Ammon's horn (tissue), 1 donor: ENCODE results near the gene PRR15L.
A peak's percentile ranks its signal among the peaks of the same experiment; 100 is the strongest.
"Not testable (repeated sequence)": the region's sequence is repeated elsewhere in the genome, so short reads cannot be mapped to it uniquely, and the experiment has no call there.

Experiments
- DNase-seq: peaks from one replicate; pipeline ENCODE4 v3.0.0-alpha.2; 2016; ENCODE audit warnings: low spot score

Gene PRR15L

DNA sequence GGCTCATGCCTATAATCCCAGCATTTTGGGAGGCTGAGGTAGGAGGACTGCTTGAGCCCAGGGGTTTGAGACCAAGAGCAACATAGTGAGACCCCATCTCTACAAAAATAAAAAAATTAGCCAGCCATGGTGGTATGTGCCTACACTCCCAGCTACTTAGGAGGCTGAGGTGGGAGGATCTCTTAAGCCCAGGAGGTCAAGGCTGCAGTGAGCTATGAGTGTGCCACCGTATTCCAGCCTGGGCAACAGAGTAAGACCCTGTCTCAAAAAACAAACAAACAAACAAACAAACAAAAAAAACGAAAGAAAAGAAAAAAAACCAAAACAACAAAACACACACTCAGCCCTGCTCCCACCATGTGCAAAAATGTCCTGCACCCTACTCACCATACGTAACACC, 22.2 kb downstream of the PRR15L start:
- DNase-seq, result not testable (repeated sequence)

DNA sequence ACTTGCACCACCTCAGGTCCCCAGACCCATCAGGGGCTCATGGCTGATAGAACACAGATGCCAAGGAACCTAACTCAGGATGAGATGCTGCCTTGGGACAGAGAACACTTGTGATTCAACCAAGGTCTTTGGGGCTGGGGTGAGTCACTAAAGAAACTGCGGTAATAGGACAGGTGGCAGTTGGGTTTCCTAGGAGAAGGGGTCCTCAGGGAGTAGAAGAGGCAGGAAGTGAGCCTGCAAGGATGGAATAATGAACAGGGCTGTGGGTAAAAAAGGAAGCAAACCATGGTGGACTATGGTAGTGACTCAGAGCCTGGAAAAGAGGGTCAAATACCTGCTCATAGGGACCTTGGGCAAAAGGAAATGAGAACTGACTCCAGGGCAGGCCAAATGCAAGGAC, 22.8 kb downstream of the PRR15L start:
- DNase-seq, result no peak

DNA sequence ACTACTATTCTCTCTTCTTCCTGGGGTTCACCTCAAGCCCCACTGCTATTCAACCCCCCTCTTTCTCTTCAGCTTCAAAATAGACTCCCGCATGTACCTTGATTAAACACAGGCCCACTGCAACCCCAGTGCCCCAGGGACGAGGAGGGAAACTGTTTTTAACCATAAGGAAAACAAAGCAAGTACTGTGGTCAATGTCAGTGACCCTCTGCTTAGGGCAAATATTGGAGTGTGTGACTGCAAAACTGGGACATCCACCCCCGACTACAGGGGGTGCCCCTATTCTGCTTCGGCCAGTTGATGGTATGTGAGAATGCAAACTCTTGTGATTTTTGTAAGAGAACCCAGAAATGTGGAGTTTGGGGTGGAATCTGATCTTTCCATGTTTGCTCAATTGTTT, 25.8 kb downstream of the PRR15L start:
- no peak for DNase-seq

DNA sequence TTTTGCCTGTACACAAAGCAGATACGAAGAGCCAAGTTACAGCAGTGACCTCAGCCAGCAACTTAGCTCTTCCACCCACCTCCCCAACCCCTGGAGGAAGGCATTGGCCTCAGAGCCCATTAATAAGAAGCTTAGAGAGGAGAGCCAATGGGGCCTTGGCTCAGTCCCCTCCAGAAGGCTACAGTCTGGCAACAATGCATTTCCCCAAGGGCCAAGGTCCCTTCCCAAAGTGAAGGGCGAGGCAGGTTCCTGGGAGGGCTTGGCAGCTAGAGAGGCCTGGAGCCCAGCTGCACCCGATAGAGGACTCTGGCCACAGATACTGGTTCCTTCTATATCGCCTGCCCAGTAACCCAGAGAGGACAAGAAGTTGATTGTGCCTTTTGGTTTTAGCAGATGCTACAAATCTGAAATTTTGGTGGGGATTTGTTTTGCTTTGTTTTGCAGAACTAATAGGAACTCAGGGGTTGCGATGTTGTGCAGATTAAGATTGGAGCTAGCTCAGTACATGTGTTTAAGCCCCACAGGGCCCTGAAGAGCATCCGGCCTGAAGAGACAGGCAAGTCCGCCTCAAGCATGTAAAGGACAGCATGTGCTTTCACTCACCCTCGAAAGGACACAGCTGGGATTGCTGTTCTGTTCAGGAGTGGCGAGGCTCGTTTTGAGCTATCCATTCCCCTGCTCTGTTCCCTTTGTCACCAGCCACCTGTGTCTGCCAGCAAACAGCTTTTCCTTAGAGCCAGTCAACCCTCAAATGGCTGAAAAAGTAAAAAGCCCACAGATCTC, 28.3 kb downstream of the PRR15L start:
- DNase-seq, result no peak

DNA sequence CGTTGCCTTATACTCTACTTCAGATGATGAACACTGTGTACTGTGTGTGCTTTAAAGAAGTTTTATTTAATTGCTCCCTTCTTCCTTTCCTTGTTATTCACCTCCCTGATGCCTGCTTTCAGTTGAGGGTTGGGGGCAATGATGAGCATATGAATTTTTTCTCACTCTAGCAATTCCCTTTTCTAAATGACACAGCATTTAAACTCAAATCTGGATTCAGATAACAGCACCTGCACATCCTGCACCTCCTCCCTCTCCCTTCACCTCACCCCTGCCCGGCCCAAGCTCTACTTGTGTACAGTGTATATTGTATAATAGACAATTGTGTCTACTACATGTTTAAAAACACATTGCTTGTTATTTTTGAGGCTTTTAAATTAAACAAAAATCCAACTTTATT, 29.3 kb downstream of the PRR15L start:
- DNase-seq, result no peak

DNA sequence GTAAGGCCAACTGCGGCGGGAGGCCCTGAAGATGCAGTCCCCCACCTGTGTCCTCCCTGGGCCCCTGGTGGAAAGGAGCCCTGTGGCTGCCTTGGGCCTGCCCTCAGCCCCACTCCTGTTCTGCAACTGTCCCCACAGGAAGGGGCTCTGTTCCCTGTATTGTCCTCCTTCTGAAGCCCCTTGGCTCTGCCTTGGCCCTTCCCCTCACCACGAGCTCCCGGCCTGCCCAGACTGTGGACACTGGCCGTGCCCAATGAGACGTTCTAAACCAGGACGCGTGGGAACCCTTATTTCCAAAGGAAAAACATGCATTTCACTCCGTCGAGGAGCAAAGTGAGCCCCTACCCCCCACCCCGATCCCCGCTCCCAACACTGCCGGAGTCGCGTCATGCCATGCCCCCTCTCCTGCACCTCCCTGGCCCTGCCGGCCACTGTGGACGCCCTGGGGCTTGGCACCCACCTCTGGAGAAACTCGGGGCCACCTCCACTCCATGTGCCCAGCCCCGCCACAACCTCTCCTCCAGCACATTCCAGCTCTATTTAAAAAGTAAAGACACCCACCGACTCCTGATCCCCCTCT, 29.8 kb downstream of the PRR15L start:
- no peak for DNase-seq

DNA sequence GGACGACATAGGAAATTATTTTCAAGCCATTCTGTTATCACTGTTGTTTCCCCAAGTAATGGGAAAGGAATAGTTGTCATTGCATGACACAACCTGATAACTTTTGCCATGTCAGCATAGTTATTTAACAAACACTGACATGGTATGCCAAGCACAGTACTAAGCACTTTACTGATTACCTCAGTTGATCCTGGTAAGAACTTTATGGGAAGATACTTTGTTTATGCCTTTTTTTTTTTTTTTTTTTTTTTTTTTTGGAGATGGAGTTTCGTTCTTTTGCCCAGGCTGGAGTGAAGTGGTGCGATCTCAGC, 32.0 kb downstream of the PRR15L start:
- DNase-seq, result no peak

DNA sequence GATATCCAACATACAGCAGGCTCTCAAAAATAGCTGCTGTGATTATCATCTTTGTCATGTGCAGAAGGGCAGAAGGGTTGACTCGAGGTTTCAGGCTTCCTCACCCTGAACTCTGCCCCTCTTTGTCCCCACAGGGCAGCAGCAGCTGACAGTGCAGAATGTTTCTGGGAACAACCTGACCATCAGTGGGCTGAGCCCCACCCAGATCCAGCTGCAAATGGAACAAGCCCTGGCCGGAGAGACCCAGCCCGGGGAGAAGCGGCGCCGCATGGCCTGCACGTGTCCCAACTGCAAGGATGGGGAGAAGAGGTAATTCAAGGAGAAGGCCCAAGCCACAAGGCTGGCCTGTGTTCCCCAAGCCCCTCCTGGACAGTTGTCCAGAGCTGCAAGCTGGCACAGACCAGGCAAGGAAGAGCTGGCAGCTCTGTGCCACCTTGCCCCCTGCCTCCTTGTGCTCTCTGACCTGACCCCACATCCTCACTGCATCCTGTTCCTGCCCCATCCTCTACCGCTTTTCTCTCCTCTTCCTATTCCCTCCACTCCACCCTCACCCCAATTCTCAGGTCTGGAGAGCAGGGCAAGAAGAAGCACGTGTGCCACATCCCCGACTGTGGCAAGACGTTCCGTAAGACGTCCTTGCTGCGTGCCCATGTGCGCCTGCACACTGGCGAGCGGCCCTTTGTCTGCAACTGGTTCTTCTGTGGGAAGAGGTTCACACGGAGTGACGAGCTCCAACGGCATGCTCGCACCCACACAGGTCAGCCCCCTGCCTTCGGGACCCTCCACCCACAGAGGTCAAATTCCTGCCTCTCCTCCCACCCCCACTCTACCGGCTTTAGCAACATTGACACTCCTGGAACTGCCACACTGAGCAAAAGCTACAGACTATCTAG, 32.7 kb downstream of the PRR15L start:
- DNase-seq, result no peak

DNA sequence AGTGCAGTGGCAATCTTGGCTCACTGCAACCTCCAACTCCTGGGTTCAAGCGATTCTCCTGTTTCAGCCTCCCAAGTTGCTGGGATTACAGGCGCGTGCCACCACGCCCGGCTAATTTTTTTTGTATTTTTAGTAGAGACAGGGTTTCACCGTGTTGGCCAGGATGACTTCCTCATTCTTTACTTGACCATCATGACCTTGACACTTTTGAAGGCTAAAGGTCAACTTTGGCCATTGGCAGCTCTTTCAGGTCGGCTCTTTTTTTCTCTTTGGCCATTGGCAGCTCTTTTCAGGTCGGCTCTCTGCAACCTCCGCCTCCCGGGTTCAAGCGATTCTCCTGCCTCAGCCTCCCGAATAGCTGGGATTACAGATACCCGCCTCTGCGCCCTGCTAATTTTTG, 37.8 kb downstream of the PRR15L start:
- not testable (repeated sequence) for DNase-seq

DNA sequence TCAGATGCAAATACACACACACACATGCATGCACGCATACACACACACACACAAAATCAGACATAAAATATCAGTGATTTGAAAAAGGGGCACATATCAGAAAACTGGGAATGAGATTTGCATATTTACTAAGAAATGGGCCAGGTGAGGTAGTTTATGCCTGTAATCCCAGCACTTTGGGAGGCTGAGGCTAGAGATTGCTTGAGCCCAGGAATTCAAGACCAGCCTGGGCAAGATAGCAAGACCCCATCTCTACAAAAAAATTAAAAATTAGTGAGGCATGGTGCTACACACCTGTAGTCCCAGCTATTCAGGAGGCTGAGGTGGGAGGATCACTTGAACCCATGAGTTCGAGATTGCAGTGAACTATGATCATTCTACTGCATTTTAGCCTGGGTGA, 38.7 kb downstream of the PRR15L start:
- DNase-seq, result no peak

DNA sequence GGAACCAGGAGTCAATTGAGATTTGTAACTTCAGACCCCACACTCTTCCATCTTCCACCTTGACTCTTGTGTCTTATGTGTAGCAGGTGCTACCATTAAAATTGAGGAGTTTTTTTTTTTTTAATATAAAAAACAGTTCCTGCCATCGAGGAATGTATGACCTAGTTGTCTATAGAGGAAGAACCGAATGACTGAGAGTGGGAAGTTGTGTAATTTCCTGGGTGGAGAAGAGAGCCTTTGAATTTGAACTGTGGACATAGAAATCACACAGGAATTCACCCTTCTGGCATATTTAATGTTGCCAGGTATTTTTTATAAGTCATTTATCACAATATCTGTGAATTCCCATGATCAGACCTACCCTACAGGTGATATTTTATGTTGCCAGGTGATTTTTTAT, 39.7 kb downstream of the PRR15L start:
- no peak for DNase-seq

DNA sequence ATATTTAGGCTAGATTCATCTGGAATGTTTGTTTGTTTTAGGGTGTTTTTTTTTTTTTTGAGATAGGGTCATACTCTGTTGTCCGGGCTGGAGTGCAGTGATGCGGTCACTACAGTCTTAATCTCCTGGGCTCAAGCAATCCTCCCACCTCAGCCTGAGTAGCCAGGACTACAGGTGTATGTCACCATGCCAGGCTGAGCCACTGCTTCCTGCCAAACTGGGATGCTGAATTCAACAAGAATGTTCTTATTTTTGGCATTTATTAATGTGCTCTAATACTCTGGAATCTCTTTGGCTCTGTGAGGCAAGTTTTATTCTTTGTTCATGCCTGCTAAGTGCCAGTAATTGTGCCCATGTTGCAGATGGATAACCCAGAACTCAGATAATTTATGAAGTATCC, 40.1 kb downstream of the PRR15L start:
- no peak for DNase-seq

DNA sequence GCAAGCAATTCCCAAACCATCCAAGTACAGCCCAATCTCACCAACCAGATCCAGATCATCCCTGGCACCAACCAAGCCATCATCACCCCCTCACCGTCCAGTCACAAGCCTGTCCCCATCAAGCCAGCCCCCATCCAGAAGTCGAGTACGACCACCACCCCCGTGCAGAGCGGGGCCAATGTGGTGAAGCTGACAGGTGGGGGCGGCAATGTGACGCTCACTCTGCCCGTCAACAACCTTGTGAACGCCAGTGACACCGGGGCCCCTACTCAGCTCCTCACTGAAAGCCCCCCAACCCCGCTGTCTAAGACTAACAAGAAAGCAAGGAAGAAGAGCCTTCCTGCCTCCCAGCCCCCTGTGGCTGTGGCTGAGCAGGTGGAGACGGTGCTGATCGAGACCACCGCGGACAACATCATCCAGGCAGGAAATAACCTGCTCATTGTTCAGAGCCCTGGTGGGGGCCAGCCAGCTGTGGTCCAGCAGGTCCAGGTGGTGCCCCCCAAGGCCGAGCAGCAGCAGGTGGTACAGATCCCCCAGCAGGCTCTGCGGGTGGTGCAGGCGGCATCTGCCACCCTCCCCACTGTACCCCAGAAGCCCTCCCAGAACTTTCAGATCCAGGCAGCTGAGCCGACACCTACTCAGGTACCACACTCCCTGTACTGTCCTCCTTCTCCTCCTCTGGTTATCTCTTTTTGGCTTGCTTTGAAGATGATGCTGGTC, 41.0 kb downstream of the PRR15L start:
- DNase-seq, result no peak

DNA sequence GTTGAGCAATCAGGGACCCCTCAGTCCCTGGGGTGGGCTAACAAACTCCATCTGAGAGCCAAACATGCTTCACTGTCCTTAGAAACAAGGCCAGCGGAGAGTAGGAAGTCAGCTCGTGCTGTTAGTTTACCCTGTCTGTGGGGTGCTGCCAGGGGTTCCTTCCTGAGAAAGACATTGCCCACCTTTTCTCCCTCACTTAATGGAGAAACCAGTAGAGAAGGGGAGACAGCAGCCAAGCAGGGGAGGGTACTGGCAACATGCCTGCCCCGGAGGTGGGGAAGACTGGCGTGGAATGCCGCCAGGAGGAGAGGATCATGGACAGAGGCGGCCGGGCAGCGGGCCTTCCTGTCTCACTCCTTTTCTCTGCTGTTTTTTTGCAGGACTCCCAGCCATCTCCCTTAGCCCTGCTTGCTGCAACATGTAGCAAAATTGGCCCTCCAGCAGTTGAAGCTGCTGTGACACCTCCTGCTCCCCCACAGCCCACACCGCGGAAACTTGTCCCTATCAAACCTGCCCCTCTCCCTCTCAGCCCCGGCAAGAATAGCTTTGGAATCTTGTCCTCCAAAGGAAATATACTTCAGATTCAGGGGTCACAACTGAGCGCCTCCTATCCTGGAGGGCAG, 41.8 kb downstream of the PRR15L start:
- no peak for DNase-seq

DNA sequence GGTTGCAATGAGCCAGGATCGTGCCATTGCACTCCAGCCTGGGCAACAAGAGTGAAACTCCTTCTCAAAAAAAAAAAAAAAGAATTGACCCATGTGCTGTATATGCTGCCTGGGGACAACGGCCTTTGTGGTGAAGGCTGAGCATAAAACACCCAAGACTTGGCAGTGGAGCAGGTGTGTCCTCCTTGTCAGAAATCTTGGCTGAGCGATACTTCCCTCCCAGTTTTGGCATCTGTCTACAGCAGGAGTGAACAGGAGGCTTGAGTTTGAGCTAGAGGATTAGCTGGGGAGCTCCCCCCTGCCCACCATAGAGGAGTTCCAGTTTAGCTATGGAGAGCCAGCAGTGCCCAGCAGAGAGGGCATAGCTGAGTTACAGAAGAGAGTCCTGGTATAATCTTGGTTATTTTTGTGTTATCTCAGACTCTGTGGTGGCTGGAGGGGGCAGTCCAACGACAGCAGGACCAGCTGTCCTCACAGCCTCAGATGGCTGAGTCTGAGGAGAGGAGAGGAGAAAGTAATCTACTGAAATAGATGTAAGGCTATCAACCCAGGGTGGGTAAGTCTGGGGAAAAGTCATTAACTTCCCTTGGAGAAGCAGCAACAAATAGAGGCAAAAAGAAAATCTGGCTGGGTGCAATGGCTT, 43.3 kb downstream of the PRR15L start:
- no peak for DNase-seq

DNA sequence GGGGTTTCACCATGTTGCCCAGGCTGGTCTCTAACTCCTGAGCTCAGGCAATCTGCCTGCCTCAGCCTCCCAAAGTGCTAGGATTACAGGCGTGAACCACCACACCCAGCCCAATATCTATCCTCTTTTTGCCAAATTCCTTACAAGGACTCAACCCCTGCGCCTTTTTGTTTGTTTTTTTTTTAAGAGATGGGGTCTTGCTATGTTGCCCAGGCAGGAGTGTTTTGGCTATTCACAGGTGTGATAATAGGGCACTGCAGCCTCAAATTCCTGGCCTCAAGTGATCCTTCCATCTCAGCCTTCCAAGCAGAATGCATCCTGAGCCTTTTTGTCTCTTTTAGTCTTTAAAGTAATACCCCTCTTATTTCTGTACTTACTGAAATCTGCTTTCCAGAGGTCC, 44.6 kb downstream of the PRR15L start:
- DNase-seq, result no peak

DNA sequence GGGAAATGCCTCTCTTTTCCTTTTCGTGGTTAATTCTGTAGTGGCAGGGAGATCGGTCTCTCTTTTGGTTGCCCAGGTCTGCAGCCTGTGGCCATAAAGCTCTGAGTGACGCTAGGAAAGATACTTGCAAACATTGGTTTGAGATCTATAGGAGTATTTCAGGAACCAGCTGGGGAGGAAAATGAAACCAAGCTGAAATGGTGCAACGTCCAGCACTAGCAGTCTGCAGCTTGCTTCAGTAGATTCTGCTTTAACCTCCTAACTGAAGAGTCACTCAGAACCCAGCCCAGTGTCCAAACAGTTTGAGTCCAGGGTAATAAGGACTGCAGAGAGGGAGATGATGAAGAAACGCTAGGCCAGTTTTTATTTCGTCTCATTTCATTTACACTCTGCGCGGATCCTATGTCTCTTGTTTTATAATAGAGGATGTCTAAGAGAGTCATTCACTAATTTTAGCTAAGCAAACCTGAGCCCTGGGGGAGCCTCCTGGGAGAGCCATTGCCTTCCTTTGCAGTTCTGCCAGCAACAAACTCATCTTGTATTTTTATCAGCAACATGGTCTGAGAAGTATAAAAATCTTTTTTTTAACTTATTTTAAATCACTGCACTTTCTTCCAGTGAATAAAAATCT, 49.6 kb downstream of the PRR15L start:
- no peak for DNase-seq

DNA sequence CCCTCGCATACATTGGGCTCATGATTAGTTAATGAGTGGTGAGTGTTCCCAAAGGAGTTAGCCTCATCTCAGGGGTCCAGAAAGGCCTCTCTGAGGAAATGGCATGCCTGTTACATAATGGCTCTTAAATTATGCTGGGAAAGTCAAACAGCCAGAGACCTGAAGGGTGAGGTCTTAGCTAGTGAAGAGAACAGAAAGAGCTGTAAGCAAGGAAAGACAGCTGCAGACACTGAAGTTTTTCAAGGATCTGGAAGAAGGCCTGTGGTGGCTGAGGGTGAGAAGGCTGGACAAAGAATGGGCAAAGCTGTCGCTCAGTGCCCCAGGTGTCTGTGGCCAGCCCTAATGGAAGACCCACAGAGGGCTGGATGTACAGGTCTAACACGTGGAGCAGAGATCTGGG, 51.2 kb downstream of the PRR15L start:
- no peak for DNase-seq

DNA sequence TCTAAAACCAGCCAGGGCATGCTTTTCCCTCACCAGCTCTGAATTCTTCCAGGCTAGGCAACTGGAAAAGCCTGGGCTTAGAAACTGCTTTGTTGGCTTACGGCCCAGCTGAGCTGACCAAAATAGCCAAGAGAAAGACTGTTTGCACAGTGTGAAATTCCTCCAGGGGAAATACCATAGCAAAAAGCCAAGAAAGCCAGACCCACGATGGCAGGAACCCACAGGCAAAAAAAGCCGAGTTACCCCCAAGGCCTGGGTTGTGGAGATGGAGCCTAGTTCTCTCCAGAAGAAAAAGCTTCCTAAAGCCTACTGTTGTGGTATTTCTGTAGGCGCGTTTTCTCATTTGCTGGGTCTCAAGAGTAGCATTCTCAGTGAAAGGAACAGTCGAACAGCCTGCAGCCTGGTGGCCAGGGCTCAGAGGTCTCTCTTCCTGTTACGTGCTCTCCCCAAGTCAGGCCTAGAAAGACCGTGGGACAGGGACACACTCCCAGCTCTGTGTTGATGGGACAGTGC, 52.4 kb downstream of the PRR15L start:
- peak; percentile 83 for DNase-seq

DNA sequence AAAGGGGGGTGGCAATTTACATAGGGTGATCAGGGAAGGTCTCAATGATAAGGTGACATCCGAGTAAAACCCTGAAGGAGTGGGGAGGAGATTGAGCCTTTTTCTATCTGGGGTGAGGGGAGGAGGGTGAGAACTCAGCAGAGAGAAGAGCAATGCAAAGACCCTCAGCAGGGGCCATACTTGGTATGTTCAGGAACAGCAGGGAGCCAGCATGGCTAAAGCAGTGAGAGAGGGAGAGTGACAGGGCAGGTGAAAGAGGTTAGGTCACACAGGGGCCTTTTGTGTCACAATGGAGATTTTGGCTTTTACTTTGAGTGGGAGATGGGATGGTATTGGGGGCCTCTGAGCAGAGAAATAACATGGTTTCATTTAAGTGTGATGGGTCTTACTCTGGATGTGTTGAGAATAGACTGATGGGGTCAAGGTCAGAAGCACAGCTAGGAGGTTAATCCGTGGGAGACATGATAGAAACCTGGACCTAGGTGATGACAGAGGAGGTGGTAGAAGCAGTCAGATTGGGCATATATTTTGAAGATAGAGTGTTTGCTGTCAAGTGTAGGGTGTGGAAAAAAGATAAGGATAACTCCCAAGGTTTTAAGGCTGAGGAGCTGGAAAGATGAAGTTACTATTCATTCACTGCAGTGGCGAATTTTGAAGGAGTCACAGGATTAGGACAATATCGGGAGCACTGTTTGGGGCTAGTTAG, 55.5 kb downstream of the PRR15L start:
- DNase-seq, result no peak
